Sigmoid colon (tissue), 7 donors: ENCODE data around the gene LRP1B. TPM values are rescaled to one million over a fixed set of nuclear protein-coding genes. Genes with fewer than 3 reads are reported as not detected.

Experiments used
- DNase-seq: peaks from one replicate; pipeline ENCODE4 v3.0.0-alpha.2; 2019
- H3K27ac ChIP-seq, 4 donors: fragments of 200-600 bp; sonication (generic); one replicate each; pipeline ENCODE4 v1.5.1; 2016 to 2019; ENCODE audit warnings: mild to moderate bottlenecking in 1 of 4
- H3K27me3 ChIP-seq, 3 donors: fragments of 200-600 bp; sonication (generic); one replicate each; pipeline ENCODE4 v1.5.1; 2019; ENCODE audit warnings: mild to moderate bottlenecking in 1 of 3
- H3K36me3 ChIP-seq, 4 donors: fragments of 200-600 bp; sonication (generic); one replicate each; pipeline ENCODE4 v1.5.1; 2016 to 2019
- H3K4me1 ChIP-seq, 4 donors: fragments of 200-600 bp; sonication (generic); one replicate each; pipeline ENCODE4 v1.5.1; 2017 to 2019
- H3K4me3 ChIP-seq, 4 donors: fragments of 200-600 bp; sonication (generic); one replicate each; pipeline ENCODE4 v1.5.1; 2017 to 2019; ENCODE audit warnings: mild to moderate bottlenecking in 2 of 4, moderate library complexity in 1 of 4
- H3K9me3 ChIP-seq, 4 donors: fragments of 200-600 bp in 3 of 4; sonication (generic) in 3 of 4; one replicate each; pipeline versions ENCODE4 v1.5.1 to v1.6.1; 2013 to 2019
- EP300 ChIP-seq, 4 donors: sonication (generic); formaldehyde crosslinking; IDR thresholded peaks; one replicate each; pipeline ENCODE4 v1.6.1; 2017; ENCODE audit warnings: antibody characterized with exemption in 4 of 4
- POLR2A ChIP-seq, 2 donors: fragments of 450-650 bp; IDR thresholded peaks; one replicate each; pipeline ENCODE4 v1.6.1; 2016; ENCODE audit warnings: antibody characterized with exemption in 2 of 2, mild to moderate bottlenecking in 2 of 2, moderate library complexity in 2 of 2
- POLR2AphosphoS5 ChIP-seq, 4 donors: sonication (generic); formaldehyde crosslinking; IDR thresholded peaks; one replicate each; pipeline ENCODE4 v1.6.1; 2017; ENCODE audit warnings: antibody characterized with exemption in 4 of 4
- WGBS, 2 donors: extraction: QIAGEN DNeasy Blood & Tissue Kit; methylation state at CpG; one replicate each; pipeline ENCODE4 v1.1.7; 2013; 5-methylcytosine and 5-hydroxymethylcytosine counted together
- intact Hi-C: fragments of 100-400 bp; cut with DNase I; formaldehyde crosslinking; loops from one replicate; pipeline ENCODE4 v1.15.1; 2023
- polyA plus RNA-seq, 3 donors: library from polyadenylated mRNA; stranded (reverse); fragments of 200-250 nt; gene quantifications; one replicate each; pipeline ENCODE4 v1.2.3, GENCODE V29; 2013
- total RNA-seq, 4 donors: library from RNA; depleted of rRNA; stranded (reverse); fragments of >200 nt; gene quantifications; one replicate each; pipeline ENCODE4 v1.1.0, GENCODE V29; 2016
- TF ChIP-seq, protein P1 (sequence below), 4 experiments: fragments of 450-650 bp in 3 of 4; fragments of 200-600 bp in 1 of 4; IDR thresholded peaks; one replicate each; pipeline ENCODE4 v1.5.1; 2016 to 2019; ENCODE audit warnings: antibody characterized with exemption in 4 of 4, mild to moderate bottlenecking in 3 of 4, moderate library complexity in 2 of 4
- donor health status: healthy with polysubstance abuse.
- donor health status: Bipolar disorder and iron deficiency.
- donor health status: healthy.

LRP1B gene
- total and polyA plus RNA-seq, 7 donors = 0.06 to 5.1 (median 2.0) TPM; not detected in 1

DNA sequence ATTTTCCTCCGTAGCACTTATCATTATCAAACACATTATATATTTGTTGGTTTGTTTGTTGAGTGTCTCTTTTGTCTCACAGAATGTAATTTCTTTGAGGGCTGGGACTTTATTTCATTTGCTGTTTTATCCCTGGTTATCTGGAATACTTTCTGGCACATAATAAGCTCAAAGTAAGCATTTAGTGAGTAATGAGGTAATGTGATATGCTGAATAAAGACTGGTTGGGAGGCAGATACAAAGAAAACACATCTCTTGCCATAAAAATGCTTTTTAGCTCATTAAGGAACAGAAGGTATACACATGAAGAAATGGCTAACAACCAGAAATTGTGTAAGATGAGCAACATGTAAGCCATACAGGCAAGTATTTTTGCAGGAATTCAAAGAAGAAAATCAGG is 1411.8 kb downstream of the LRP1B start:
- Histone ChIP-seq H3K27ac (no peak overlapping the region), H3K36me3 (no peaks in the 10 kb centered on the region), H3K9me3 (no peaks in the 10 kb centered on the region), H3K4me3 (no peak overlapping the region), H3K4me1 (no peaks in the 10 kb centered on the region), H3K27me3 (no peaks in the 10 kb centered on the region)
- intact Hi-C loops = no loop called here
- 55 to 81% methylated on average over 1 of the region's 1 CpG for WGBS, 2 donors
- DNase-seq = no peak
- no peak for TF ChIP-seq POLR2A (IDR thresholded peaks at IDR 0.05)
- TF ChIP-seq, protein P1, sequence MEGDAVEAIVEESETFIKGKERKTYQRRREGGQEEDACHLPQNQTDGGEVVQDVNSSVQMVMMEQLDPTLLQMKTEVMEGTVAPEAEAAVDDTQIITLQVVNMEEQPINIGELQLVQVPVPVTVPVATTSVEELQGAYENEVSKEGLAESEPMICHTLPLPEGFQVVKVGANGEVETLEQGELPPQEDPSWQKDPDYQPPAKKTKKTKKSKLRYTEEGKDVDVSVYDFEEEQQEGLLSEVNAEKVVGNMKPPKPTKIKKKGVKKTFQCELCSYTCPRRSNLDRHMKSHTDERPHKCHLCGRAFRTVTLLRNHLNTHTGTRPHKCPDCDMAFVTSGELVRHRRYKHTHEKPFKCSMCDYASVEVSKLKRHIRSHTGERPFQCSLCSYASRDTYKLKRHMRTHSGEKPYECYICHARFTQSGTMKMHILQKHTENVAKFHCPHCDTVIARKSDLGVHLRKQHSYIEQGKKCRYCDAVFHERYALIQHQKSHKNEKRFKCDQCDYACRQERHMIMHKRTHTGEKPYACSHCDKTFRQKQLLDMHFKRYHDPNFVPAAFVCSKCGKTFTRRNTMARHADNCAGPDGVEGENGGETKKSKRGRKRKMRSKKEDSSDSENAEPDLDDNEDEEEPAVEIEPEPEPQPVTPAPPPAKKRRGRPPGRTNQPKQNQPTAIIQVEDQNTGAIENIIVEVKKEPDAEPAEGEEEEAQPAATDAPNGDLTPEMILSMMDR (IDR thresholded peaks at IDR 0.05) = no peak
- TF ChIP-seq POLR2AphosphoS5 (IDR thresholded peaks at IDR 0.05) = no peak
- no peak for TF ChIP-seq EP300 (IDR thresholded peaks at IDR 0.05)

DNA sequence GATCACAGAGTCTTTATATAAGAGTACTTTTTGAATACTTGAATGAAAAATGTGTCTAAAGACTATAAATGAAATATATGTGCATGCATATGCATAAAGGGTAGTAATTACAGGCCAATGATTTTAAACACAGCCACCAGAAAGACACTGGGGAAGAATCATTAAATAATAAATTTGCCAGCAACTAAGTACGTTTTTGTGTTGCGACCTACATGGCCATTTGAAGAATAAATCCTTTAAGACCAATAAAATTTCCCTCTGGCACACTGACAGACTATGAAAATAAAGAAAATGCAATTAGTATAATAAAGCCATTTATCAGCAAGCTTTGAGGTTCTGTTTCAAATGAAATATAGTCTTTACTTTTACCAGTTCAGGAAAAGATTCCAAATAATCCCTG is 1413.3 kb downstream of the LRP1B start:
- no peaks in the 10 kb centered on the region for H3K27me3 ChIP-seq
- no peak overlapping the region for H3K27ac ChIP-seq
- TF ChIP-seq POLR2A (IDR thresholded peaks at IDR 0.05) (no peak), POLR2AphosphoS5 (IDR thresholded peaks at IDR 0.05) (no peak), EP300 (IDR thresholded peaks at IDR 0.05) (no peak)
- TF ChIP-seq, protein P1 (IDR thresholded peaks at IDR 0.05) = no peak
- H3K9me3 ChIP-seq = no peaks in the 10 kb centered on the region
- H3K4me3 ChIP-seq = no peak overlapping the region
- 71 to 78% methylated on average over 2 of the region's 2 CpGs for WGBS, 2 donors
- H3K4me1 ChIP-seq = no peaks in the 10 kb centered on the region
- no peaks in the 10 kb centered on the region for H3K36me3 ChIP-seq
- DNase-seq = no peak
- intact Hi-C loops = no loop called here

DNA sequence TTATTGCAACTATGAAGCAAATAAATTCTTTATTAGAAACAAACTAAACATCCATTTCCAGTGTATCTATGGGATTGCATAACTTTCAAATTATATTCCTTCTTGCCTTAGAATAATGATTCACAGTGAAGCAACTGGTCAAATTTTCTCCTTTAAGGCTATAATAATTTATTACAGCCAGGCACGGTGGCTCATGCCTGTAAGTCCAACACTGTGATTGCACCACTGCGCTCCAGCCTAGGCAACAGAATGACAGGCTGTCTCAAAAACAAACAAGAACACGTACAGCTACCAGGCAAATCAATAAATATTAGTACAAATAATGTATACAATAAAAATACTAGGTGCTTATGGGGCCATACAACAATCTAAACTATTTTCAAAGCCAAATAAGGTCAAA is 1416.2 kb downstream of the LRP1B start:
- DNase-seq = no peak
- WGBS, 2 donors = 46 to 66% methylated on average over 3 of the region's 3 CpGs
- intact Hi-C loops = no loop called here
- Histone ChIP-seq H3K27me3 (no peaks in the 10 kb centered on the region), H3K36me3 (no peaks in the 10 kb centered on the region), H3K9me3 (no peaks in the 10 kb centered on the region), H3K27ac (no peak overlapping the region), H3K4me3 (no peak overlapping the region), H3K4me1 (no peaks in the 10 kb centered on the region)
- TF ChIP-seq POLR2AphosphoS5 (IDR thresholded peaks at IDR 0.05) = no peak
- no peak for TF ChIP-seq EP300 (IDR thresholded peaks at IDR 0.05)
- no peak for TF ChIP-seq POLR2A (IDR thresholded peaks at IDR 0.05)

DNA sequence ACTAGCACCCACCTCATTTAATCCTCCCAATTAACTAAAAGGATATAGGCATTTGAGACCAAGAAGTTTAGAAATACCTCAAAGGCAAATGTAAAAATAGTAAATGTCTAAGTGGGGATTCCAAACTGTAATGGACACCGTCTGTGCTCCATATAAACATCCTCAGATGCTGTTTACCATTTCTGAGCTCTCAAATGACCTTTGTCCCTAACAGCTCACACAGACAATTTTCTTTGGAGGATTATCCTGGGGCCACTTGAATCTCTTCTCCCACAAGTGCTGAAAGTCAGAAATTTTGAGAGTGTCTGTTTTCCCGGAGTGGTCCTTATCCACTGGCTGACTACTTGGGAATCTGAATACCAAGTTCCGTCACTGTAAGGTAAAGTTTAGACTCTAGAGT is 1418.9 kb downstream of the LRP1B start:
- TF ChIP-seq, protein P1 (IDR thresholded peaks at IDR 0.05) = no peak
- no peak for TF ChIP-seq EP300 (IDR thresholded peaks at IDR 0.05)
- TF ChIP-seq POLR2A (IDR thresholded peaks at IDR 0.05) = no peak
- TF ChIP-seq POLR2AphosphoS5 (IDR thresholded peaks at IDR 0.05) = no peak
- DNase-seq = no peak
- intact Hi-C loops = no loop called here
- Histone ChIP-seq H3K4me3 (no peak overlapping the region), H3K27me3 (no peaks in the 10 kb centered on the region), H3K9me3 (no peaks in the 10 kb centered on the region), H3K36me3 (no peaks in the 10 kb centered on the region), H3K4me1 (no peaks in the 10 kb centered on the region), H3K27ac (no peak overlapping the region)
- WGBS, 2 donors = 52 to 64% methylated on average over 3 of the region's 3 CpGs

DNA sequence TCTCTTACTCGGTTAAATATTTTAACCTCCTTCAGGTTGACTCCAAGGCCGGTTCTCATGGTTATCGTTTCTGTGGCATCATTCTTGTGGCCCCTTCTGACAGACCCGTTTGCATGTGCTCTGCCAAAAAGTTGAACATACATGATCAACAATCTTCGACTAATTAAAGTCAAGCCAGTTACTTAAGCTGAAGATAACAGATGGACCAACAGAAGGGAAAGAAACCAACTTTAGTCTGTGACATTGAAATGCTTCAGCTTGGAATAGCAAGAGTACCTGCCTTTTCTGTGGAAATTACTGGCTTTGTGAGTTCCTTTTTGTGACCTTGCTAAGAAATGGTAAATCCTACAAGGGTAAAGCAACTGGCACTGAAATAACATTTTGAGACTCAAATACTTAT is 1429.1 kb downstream of the LRP1B start:
- no peak overlapping the region for H3K4me3 ChIP-seq
- no peaks in the 10 kb centered on the region for H3K27me3 ChIP-seq
- H3K9me3 ChIP-seq = no peaks in the 10 kb centered on the region
- WGBS, 2 donors = 85 to 92% methylated on average over 5 of the region's 5 CpGs
- no peaks in the 10 kb centered on the region for H3K36me3 ChIP-seq
- no peak overlapping the region for H3K27ac ChIP-seq
- TF ChIP-seq POLR2A (IDR thresholded peaks at IDR 0.05) (no peak), POLR2AphosphoS5 (IDR thresholded peaks at IDR 0.05) (no peak)
- H3K4me1 ChIP-seq = no peaks in the 10 kb centered on the region
- intact Hi-C loops = no loop called here
- DNase-seq = no peak

DNA sequence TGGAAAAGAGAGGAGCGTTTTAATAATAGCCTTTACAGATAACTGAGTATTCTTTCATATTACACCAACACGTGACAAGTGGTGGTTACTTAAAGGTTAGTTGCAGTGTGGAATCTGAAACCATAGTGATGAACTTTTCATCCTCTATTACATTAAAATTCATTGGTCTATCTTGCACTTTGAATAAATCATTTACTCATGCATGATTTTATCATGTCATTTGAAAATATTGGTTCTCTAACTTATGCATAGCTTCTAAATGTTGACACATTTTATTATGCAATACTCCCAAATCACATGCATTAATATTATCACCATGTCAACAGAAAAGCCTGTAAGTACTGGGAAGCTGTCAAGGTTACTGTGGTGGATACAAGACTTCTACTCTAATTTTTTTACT is 1432.2 kb downstream of the LRP1B start:
- Histone ChIP-seq H3K27me3 (no peaks in the 10 kb centered on the region), H3K27ac (no peak overlapping the region), H3K4me3 (no peak overlapping the region), H3K9me3 (no peaks in the 10 kb centered on the region), H3K4me1 (no peaks in the 10 kb centered on the region), H3K36me3 (no peaks in the 10 kb centered on the region)
- DNase-seq = no peak
- TF ChIP-seq, protein P1 (IDR thresholded peaks at IDR 0.05) = no peak
- TF ChIP-seq EP300 (IDR thresholded peaks at IDR 0.05) (no peak), POLR2AphosphoS5 (IDR thresholded peaks at IDR 0.05) (no peak), POLR2A (IDR thresholded peaks at IDR 0.05) (no peak)
- intact Hi-C loops = no loop called here
- 66 to 84% methylated on average over 2 of the region's 2 CpGs for WGBS, 2 donors
